ENCODE results near the gene CLDN6. TPM values are rescaled to one million over a fixed set of nuclear protein-coding genes. Genes with fewer than 3 reads are reported as not detected.

Gene CLDN6
- total RNA-seq (0.26 TPM in 1 of 2 replicates, not detected in the other), polyA plus RNA-seq (0.03 TPM in 1 of 2 replicates, not detected in the other), polyA minus RNA-seq (ENCODE audit: low replicate concordance) (not detected in 2 replicates)
- polyA plus RNA-seq (2012): 0.10 TPM in 1 of 2 replicates, not detected in the other

DNA sequence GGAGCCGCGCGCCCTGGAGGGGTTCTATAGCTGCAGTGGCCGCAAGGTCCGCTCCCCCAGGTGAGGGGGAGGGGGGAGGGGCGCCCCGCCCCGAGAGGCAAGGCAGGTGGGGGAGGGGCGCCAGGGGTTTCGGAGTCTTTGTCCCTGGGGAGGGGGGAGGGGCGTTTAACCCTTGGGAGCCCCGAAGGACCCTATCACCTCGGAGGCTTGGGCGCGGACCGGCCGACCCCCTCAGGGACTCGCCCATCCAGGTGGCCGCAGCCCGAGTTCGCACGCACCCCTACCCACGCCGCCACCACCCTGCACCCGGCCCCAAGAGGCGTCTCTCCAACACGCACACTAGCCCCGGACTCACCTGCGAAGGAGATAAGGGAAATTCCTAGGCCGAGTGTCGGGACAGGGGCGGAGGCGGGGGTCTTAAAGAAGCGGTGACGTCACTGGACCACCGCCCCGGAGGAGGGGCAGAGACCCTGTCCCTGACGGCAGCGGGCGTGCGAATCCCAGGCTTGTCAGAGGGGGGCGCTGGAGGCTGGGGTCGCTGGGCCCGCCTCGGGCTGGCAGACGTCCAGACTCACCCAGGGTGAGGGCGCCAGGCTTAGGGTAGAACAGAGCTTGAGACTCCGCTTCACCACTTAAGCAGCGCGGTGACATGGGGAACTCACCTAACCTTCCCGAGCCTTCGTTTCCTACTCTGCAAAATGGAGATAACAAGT, at the start of gene CLDN6:
Gene CLDN6 (minus strand): TSS at position 390 of the 713 bp plus-strand sequence. CDS start 2,162 bp downstream, outside the sequence.
- TF ChIP-seq EZH2 (IDR thresholded peaks at IDR 0.05; ENCODE audit: low read length, missing control alignments) (no peak), CTCF (conservative IDR thresholded peaks at IDR 0.05 in 1 of 2, IDR thresholded peaks at IDR 0.05 in 1 of 2; ENCODE audit: low read depth in 1 of 2, low read length in 2 of 2) (peak; percentile 7 to 23)
- H3K9me3 ChIP-seq (ENCODE audit: control insufficient read depth, insufficient read depth, low read depth, low read length): no peaks in the 10 kb centered on the region
- H3K4me1 ChIP-seq (ENCODE audit: control insufficient read depth, extremely low read depth, insufficient read depth, low read length): peaks cover 6% of the 10 kb centered on the region
- no peak within 1 kb of the TSS for H3K4me2 ChIP-seq (ENCODE audit: extremely low read depth, insufficient read depth, low read length)
- H3K27ac ChIP-seq (ENCODE audit: insufficient read depth, low read length): no peak within 1 kb of the TSS
- peaks cover 2% of the 10 kb centered on the region for H3K79me2 ChIP-seq (ENCODE audit: control insufficient read depth, insufficient read depth, low read length)
- peaks cover 11% of the 10 kb centered on the region for H3K27me3 ChIP-seq (ENCODE audit: control insufficient read depth, insufficient read depth, low read length)
- peaks cover 11% of the 10 kb centered on the region for H3K36me3 ChIP-seq (ENCODE audit: control insufficient read depth, insufficient read depth, low read length)
- no peak within 1 kb of the TSS for H2AFZ ChIP-seq (ENCODE audit: low read length)
- DNase-seq (ENCODE audit: low read depth in 2 of 2): no peak
- no peaks in the 10 kb centered on the region for H4K20me1 ChIP-seq (ENCODE audit: control insufficient read depth, extremely low read depth, insufficient read depth, low read length)
- H3K4me3 ChIP-seq (replicated peaks in 1 of 4; ENCODE audit: control extremely low read depth in 1 of 4, insufficient read depth in 1 of 4, low read depth in 3 of 4, low read length in 4 of 4): no peak within 1 kb of the TSS
- no peak within 1 kb of the TSS for H3K9ac ChIP-seq (ENCODE audit: insufficient read depth, low read length)

DNA sequence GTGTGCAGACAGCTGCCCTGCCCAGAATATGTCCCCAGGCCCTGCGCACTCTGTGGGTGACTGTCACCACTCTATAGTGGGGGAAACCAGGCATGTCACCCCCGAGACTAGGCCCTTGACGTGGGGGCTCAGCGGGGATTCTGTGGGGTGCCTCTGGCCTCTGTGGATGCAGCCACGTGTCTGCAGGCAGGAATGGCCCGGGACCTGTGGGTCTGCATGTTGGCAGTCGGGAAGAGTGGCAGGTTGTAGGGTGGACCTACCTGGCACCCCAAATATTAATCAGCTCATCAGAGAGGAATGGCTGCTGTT, 48.4 kb upstream of the CLDN6 start:
- no peak for DNase-seq (ENCODE audit: low read depth in 2 of 2)
- no peak overlapping the region for H2AFZ ChIP-seq (ENCODE audit: low read length)
- no peak overlapping the region for H3K9ac ChIP-seq (ENCODE audit: insufficient read depth, low read length)
- H3K9me3 ChIP-seq (ENCODE audit: control insufficient read depth, insufficient read depth, low read depth, low read length): no peaks in the 10 kb centered on the region
- H3K79me2 ChIP-seq (ENCODE audit: control insufficient read depth, insufficient read depth, low read length): no peaks in the 10 kb centered on the region
- no peaks in the 10 kb centered on the region for H3K36me3 ChIP-seq (ENCODE audit: control insufficient read depth, insufficient read depth, low read length)
- no peak overlapping the region for H3K27ac ChIP-seq (ENCODE audit: insufficient read depth, low read length)
- no peaks in the 10 kb centered on the region for H3K27me3 ChIP-seq (ENCODE audit: control insufficient read depth, insufficient read depth, low read length)
- H3K4me1 ChIP-seq (ENCODE audit: control insufficient read depth, extremely low read depth, insufficient read depth, low read length): peaks cover 3% of the 10 kb centered on the region
- no peak overlapping the region for H3K4me2 ChIP-seq (ENCODE audit: extremely low read depth, insufficient read depth, low read length)
- no peaks in the 10 kb centered on the region for H4K20me1 ChIP-seq (ENCODE audit: control insufficient read depth, extremely low read depth, insufficient read depth, low read length)
- H3K4me3 ChIP-seq (replicated peaks in 1 of 4; ENCODE audit: control extremely low read depth in 1 of 4, insufficient read depth in 1 of 4, low read depth in 3 of 4, low read length in 4 of 4): peak overlapping the region in 1 of 4 experiments; percentile 53
- TF ChIP-seq EZH2 (IDR thresholded peaks at IDR 0.05; ENCODE audit: low read length, missing control alignments) (no peak), CTCF (conservative IDR thresholded peaks at IDR 0.05 in 1 of 2, IDR thresholded peaks at IDR 0.05 in 1 of 2; ENCODE audit: low read depth in 1 of 2, low read length in 2 of 2) (no peak)

DNA sequence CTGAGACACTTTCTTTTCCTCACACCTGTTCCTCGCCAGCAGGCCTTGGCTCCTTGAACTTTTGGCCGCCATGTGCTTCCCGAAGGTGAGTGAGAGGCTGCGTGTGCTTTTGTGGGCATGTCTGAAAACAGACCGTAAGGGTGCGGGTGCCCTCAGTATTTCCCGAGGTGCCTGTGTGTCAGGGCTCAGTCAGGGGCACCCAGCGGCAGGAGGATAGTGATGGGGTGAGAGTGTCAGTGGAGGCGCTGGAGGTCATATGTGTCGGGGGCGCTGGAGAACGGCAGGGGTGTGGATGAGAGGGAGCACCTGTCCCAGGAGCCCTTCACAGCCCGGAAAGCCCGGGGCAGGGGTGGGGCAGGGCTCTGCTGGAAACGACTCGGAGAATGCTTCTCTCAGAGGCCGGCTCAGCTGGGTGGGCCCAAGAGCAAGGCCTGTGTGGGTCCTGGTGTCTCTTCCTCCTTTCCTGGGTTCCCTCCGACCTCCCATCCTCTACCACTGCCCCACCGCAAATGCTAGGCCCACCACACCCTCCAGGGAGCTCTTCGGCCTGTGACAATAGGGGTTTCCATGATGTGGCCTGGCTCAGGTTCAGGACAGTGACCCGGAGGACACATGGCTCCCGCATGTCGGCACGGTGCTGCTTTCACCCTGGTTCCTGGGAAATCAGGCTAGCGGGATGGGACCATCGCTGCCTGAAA, 47.9 kb upstream of the CLDN6 start:
- Histone ChIP-seq H3K79me2 (ENCODE audit: control insufficient read depth, insufficient read depth, low read length) (no peaks in the 10 kb centered on the region), H2AFZ (ENCODE audit: low read length) (no peak overlapping the region), H4K20me1 (ENCODE audit: control insufficient read depth, extremely low read depth, insufficient read depth, low read length) (no peaks in the 10 kb centered on the region), H3K4me2 (ENCODE audit: extremely low read depth, insufficient read depth, low read length) (no peak overlapping the region), H3K27ac (ENCODE audit: insufficient read depth, low read length) (no peak overlapping the region), H3K27me3 (ENCODE audit: control insufficient read depth, insufficient read depth, low read length) (no peaks in the 10 kb centered on the region), H3K4me1 (ENCODE audit: control insufficient read depth, extremely low read depth, insufficient read depth, low read length) (peaks cover 3% of the 10 kb centered on the region), H3K9me3 (ENCODE audit: control insufficient read depth, insufficient read depth, low read depth, low read length) (no peaks in the 10 kb centered on the region), H3K4me3 (replicated peaks in 1 of 4; ENCODE audit: control extremely low read depth in 1 of 4, insufficient read depth in 1 of 4, low read depth in 3 of 4, low read length in 4 of 4) (peak overlapping the region in 1 of 4 experiments; percentile 53), H3K9ac (ENCODE audit: insufficient read depth, low read length) (no peak overlapping the region), H3K36me3 (ENCODE audit: control insufficient read depth, insufficient read depth, low read length) (no peaks in the 10 kb centered on the region)
- no peak for TF ChIP-seq EZH2 (IDR thresholded peaks at IDR 0.05; ENCODE audit: low read length, missing control alignments)
- no peak for DNase-seq (ENCODE audit: low read depth in 2 of 2)
